Activated CD4-positive, alpha-beta memory T cell treated with anti-CD3 and anti-CD28 coated beads, Interleukin-2, amount 10 ng/mL, durations not matched to agents 7 days and 5 days (primary cell): ENCODE data around the gene FPGT. TPM values are rescaled to one million over a fixed set of nuclear protein-coding genes. Genes with fewer than 3 reads are reported as not detected.
"Not testable (repeated sequence)": the region's sequence is repeated elsewhere in the genome, so short reads cannot be mapped to it uniquely, and the experiment has no call there.

Experiments
- CTCF ChIA-PET: fragments of 350-600 bp; sonication (Branson Sonifier 250); formaldehyde crosslinking; loops from one replicate; lab custom pipeline; 2021; ENCODE audit warnings: antibody characterized with exemption, inconsistent platforms; lab: Charles Lee
- POLR2A ChIA-PET: fragments of 350-600 bp; sonication (Branson Sonifier 250); formaldehyde crosslinking; loops from one replicate; lab custom pipeline; 2021; ENCODE audit warnings: antibody characterized with exemption; lab: Charles Lee
- DNase-seq: peaks from one replicate; pipeline ENCODE4 v3.0.0-alpha.2; 2020
- H3K27ac Mint-ChIP-seq: one replicate; pipeline ENCODE4 v1.8.0; 2021; ENCODE audit warnings: mild to moderate bottlenecking, mixed read lengths
- H3K27me3 Mint-ChIP-seq: one replicate; pipeline ENCODE4 v1.8.0; 2021; ENCODE audit warnings: mixed read lengths
- H3K36me3 Mint-ChIP-seq: one replicate; pipeline ENCODE4 v1.8.0; 2021; ENCODE audit warnings: low read depth, mixed read lengths
- H3K4me1 Mint-ChIP-seq: one replicate; pipeline ENCODE4 v1.8.0; 2021; ENCODE audit warnings: mixed read lengths
- H3K4me3 Mint-ChIP-seq: one replicate; pipeline ENCODE4 v1.8.0; 2021; ENCODE audit warnings: mild to moderate bottlenecking, mixed read lengths
- H3K9me3 Mint-ChIP-seq: one replicate; pipeline ENCODE4 v1.8.0; 2021; ENCODE audit warnings: mixed read lengths
- total RNA-seq, 2 experiments: library from RNA; stranded (reverse); gene quantifications; one replicate each; pipeline ENCODE4 v1.2.3, GENCODE V29; 2021

FPGT gene
- total RNA-seq, 2 experiments from 2014 or later, result 9.1 to 11.0 TPM

- H3K36me3 Mint-ChIP-seq, result no peaks in the 10 kb centered on the region
- no peak overlapping the region for H3K27ac Mint-ChIP-seq
- H3K27me3 Mint-ChIP-seq, result no peaks in the 10 kb centered on the region
- H3K4me3 Mint-ChIP-seq, result no peak overlapping the region
- DNase-seq, result no peak
- H3K4me1 Mint-ChIP-seq, result no peaks in the 10 kb centered on the region
- CTCF ChIA-PET, result no interaction called here
- POLR2A ChIA-PET, result no interaction called here
- peaks cover 12% of the 10 kb centered on the region for H3K9me3 Mint-ChIP-seq
These were observed 25.4 kb downstream of the FPGT start for GRCh38 chr1:74223453-74223852.

- Mint-ChIP-seq H3K27ac (no peak within 1 kb of the TSS), H3K9me3 (no peaks in the 10 kb centered on the region), H3K36me3 (no peaks in the 10 kb centered on the region), H3K4me1 (no peaks in the 10 kb centered on the region), H3K27me3 (no peaks in the 10 kb centered on the region), H3K4me3 (no peak within 1 kb of the TSS)
- no peak for DNase-seq
- CTCF ChIA-PET, result no interaction called here
- POLR2A ChIA-PET, result no interaction called here
These were observed 37.1 kb downstream of the FPGT start, which contains the start of gene TNNI3K for GRCh38 chr1:74235153-74235552. Gene TNNI3K, plus strand, starts transcription at chr1:74235387. Its CDS starts 65 bp downstream, at chr1:74235452.

- no peaks in the 10 kb centered on the region for H3K9me3 Mint-ChIP-seq
- H3K36me3 Mint-ChIP-seq, result no peaks in the 10 kb centered on the region
- CTCF ChIA-PET, result no interaction called here
- DNase-seq, result no peak
- no peak overlapping the region for H3K4me3 Mint-ChIP-seq
- H3K27ac Mint-ChIP-seq, result no peak overlapping the region
- POLR2A ChIA-PET, result no interaction called here
- H3K27me3 Mint-ChIP-seq, result no peaks in the 10 kb centered on the region
- H3K4me1 Mint-ChIP-seq, result no peaks in the 10 kb centered on the region
These were observed 38.4 kb downstream of the FPGT start for GRCh38 chr1:74236440-74236839.

GRCh38 chr1:74237035-74237434 is 39.0 kb downstream of the FPGT start:
- H3K4me1 Mint-ChIP-seq, result no peaks in the 10 kb centered on the region
- no peaks in the 10 kb centered on the region for H3K27me3 Mint-ChIP-seq
- H3K27ac Mint-ChIP-seq, result no peak overlapping the region
- H3K36me3 Mint-ChIP-seq, result no peaks in the 10 kb centered on the region
- no peak overlapping the region for H3K4me3 Mint-ChIP-seq
- DNase-seq, result no peak
- no peaks in the 10 kb centered on the region for H3K9me3 Mint-ChIP-seq
- ChIA-PET POLR2A (no interaction called here), CTCF (no interaction called here)

- ChIA-PET CTCF (no interaction called here), POLR2A (no interaction called here)
- no peak for DNase-seq
- H3K4me1 Mint-ChIP-seq, result no peaks in the 10 kb centered on the region
- H3K27me3 Mint-ChIP-seq, result no peaks in the 10 kb centered on the region
- H3K36me3 Mint-ChIP-seq, result no peaks in the 10 kb centered on the region
- H3K27ac Mint-ChIP-seq, result no peak overlapping the region
- H3K4me3 Mint-ChIP-seq, result no peak overlapping the region
- no peaks in the 10 kb centered on the region for H3K9me3 Mint-ChIP-seq
These were observed 39.7 kb downstream of the FPGT start for GRCh38 chr1:74237787-74238186.

GRCh38 chr1:74245168-74245772 is 47.2 kb downstream of the FPGT start:
- ChIA-PET POLR2A (no interaction called here), CTCF (no interaction called here)
- H3K27ac Mint-ChIP-seq, result no peak overlapping the region
- no peak for DNase-seq
- no peak overlapping the region for H3K4me3 Mint-ChIP-seq
- H3K27me3 Mint-ChIP-seq, result no peaks in the 10 kb centered on the region
- H3K36me3 Mint-ChIP-seq, result no peaks in the 10 kb centered on the region
- H3K4me1 Mint-ChIP-seq, result no peaks in the 10 kb centered on the region
- peaks cover 4% of the 10 kb centered on the region for H3K9me3 Mint-ChIP-seq

- CTCF ChIA-PET, result no interaction called here
- no peak for DNase-seq
- H3K4me1 Mint-ChIP-seq, result no peaks in the 10 kb centered on the region
- POLR2A ChIA-PET, result no interaction called here
- H3K27me3 Mint-ChIP-seq, result no peaks in the 10 kb centered on the region
- no peak overlapping the region for H3K27ac Mint-ChIP-seq
- H3K9me3 Mint-ChIP-seq, result peaks cover 4% of the 10 kb centered on the region
- no peaks in the 10 kb centered on the region for H3K36me3 Mint-ChIP-seq
- H3K4me3 Mint-ChIP-seq, result no peak overlapping the region
These were observed 48.3 kb downstream of the FPGT start for GRCh38 chr1:74246315-74246714.

- no peak overlapping the region for H3K27ac Mint-ChIP-seq
- CTCF ChIA-PET, result no interaction called here
- DNase-seq, result no peak
- no peaks in the 10 kb centered on the region for H3K36me3 Mint-ChIP-seq
- POLR2A ChIA-PET, result no interaction called here
- peaks cover 4% of the 10 kb centered on the region for H3K9me3 Mint-ChIP-seq
- no peak overlapping the region for H3K4me3 Mint-ChIP-seq
- no peaks in the 10 kb centered on the region for H3K4me1 Mint-ChIP-seq
- H3K27me3 Mint-ChIP-seq, result no peaks in the 10 kb centered on the region
These were observed 50.0 kb downstream of the FPGT start for GRCh38 chr1:74247881-74248528.

- H3K36me3 Mint-ChIP-seq, POLR2A ChIA-PET, H3K27me3 Mint-ChIP-seq, H3K4me3 Mint-ChIP-seq, H3K9me3 Mint-ChIP-seq, H3K4me1 Mint-ChIP-seq, DNase-seq, H3K27ac Mint-ChIP-seq, CTCF ChIA-PET: not testable (repeated sequence)
These were observed 55.3 kb downstream of the FPGT start for GRCh38 chr1:74253243-74253824.

Other genes starting within 250 kb of the FPGT start
- under 1 TPM; 0.63 to 0.90 TPM for gene LRRIQ3, start 66 bp upstream of the FPGT start, total RNA-seq
- under 1 TPM in 1 of 2 experiments, not detected in 1; 0.43 TPM for gene TNNI3K, start 37.1 kb downstream of the FPGT start, total RNA-seq